ENCODE measurements around the gene NUMB.

GRCh38 chr14:73234586-73235394 is 223.6 kb downstream of the NUMB start:
- TF ChIP-seq CTCF (IDR thresholded peaks at IDR 0.05) (no peak), POLR2A (IDR thresholded peaks at IDR 0.05) (no peak), EP300 (IDR thresholded peaks at IDR 0.05) (no peak), POLR2AphosphoS5 (IDR thresholded peaks at IDR 0.05) (no peak)
